ENCODE results near the gene HSPG2.

DNA sequence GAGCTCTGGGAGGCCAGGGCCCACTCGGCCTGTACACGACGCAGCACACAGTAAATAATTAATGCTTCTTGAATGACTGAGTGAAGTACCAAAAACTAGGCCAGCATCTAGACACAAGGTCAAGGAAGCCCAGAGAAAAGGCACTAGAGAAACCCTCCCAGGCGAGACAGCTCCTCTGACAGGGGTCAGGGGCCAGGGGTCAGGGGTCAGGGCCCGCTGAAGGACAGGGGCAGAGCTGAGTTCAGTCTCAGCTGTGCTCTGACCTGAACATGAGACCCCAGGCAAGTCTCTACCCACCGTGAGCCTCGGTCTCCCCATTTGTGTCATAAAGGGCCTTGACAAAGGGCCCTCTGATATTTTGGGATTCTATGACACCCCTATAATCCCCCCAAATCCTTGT, 68.6 kb downstream of the HSPG2 start:
- TF ChIP-seq, protein P1, sequence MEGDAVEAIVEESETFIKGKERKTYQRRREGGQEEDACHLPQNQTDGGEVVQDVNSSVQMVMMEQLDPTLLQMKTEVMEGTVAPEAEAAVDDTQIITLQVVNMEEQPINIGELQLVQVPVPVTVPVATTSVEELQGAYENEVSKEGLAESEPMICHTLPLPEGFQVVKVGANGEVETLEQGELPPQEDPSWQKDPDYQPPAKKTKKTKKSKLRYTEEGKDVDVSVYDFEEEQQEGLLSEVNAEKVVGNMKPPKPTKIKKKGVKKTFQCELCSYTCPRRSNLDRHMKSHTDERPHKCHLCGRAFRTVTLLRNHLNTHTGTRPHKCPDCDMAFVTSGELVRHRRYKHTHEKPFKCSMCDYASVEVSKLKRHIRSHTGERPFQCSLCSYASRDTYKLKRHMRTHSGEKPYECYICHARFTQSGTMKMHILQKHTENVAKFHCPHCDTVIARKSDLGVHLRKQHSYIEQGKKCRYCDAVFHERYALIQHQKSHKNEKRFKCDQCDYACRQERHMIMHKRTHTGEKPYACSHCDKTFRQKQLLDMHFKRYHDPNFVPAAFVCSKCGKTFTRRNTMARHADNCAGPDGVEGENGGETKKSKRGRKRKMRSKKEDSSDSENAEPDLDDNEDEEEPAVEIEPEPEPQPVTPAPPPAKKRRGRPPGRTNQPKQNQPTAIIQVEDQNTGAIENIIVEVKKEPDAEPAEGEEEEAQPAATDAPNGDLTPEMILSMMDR (IDR thresholded peaks at IDR 0.05) = no peak
- TF ChIP-seq EZH2 (IDR thresholded peaks at IDR 0.05; ENCODE audit: borderline replicate concordance, insufficient read depth, low read depth, low read length, poor library complexity, severe bottlenecking) = no peak

All from B cell (primary cell).